ENCODE results near the gene RABGAP1.

The RABGAP1 gene

DNA sequence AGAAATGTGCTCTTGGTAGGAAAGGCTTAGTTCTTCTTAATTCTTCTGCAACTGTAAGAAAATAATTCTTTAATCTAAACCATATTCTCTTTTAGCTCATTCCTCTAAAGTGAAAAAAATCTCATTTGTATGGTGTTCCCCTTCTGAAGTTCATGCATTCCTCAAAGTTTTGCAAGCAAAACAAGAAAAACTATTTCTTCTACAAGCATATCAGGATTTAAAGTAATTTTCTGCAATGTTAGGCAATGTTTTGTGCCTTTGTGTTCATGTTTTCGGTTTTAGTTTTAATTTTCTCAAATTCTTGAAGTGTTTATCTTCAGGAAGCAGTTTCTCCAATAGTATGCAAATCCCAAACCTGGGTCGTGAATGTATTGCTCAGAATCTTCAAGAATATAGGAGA, 80.0 kb downstream of the RABGAP1 start:
- no peak overlapping the region for H3K4me3 ChIP-seq (ENCODE audit: control insufficient read depth, low read depth, low read length)
- TF ChIP-seq, protein P1, sequence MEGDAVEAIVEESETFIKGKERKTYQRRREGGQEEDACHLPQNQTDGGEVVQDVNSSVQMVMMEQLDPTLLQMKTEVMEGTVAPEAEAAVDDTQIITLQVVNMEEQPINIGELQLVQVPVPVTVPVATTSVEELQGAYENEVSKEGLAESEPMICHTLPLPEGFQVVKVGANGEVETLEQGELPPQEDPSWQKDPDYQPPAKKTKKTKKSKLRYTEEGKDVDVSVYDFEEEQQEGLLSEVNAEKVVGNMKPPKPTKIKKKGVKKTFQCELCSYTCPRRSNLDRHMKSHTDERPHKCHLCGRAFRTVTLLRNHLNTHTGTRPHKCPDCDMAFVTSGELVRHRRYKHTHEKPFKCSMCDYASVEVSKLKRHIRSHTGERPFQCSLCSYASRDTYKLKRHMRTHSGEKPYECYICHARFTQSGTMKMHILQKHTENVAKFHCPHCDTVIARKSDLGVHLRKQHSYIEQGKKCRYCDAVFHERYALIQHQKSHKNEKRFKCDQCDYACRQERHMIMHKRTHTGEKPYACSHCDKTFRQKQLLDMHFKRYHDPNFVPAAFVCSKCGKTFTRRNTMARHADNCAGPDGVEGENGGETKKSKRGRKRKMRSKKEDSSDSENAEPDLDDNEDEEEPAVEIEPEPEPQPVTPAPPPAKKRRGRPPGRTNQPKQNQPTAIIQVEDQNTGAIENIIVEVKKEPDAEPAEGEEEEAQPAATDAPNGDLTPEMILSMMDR (conservative IDR thresholded peaks at IDR 0.05; ENCODE audit: control insufficient read depth, insufficient read depth, low read depth, low read length) = no peak
- no peak for DNase-seq (ENCODE audit: low read depth)

DNA sequence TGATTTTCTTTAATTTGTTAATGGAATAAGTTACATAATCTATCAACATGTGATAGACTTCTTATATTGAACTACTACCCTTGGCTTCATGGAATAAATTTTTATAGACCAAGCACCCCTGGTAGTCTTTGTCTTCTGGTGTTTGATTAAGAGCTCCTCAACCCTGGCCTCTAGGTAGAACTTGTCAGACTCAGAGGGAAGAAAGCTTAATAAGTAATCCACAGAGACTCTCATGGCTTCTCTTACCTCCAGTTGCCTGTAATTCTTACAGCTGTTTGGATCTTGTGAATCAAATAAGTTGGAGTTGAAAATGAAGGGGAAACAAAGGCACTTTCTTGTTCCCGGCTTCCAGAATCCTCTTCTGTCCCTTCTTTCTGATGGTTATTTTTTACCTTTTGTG, 85.6 kb downstream of the RABGAP1 start:
- no peak for DNase-seq (ENCODE audit: low read depth)
- H3K4me3 ChIP-seq (ENCODE audit: control insufficient read depth, low read depth, low read length) = no peak overlapping the region
- TF ChIP-seq, protein P1 (conservative IDR thresholded peaks at IDR 0.05; ENCODE audit: control insufficient read depth, insufficient read depth, low read depth, low read length) = no peak

DNA sequence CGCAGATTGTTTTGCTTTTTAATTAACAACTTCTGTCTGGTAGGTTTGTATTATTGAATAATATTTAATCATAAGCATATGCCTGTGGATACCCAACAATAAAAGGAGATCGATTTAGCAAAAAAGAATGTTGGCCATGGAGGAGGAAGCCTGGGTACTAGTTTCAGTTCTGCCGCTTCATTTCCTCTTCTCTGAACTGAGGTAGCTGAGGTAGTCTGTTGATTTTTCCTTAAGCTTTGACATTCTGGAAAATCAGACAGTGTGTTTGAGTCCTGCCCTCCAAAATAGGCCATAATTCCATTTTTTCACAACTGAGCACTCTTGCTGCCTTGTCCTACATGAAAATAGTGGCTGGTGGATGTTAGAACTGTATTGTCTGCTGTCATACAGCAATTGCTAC, 86.7 kb downstream of the RABGAP1 start:
- TF ChIP-seq, protein P1 (conservative IDR thresholded peaks at IDR 0.05; ENCODE audit: control insufficient read depth, insufficient read depth, low read depth, low read length) = no peak
- DNase-seq (ENCODE audit: low read depth) = no peak
- no peak overlapping the region for H3K4me3 ChIP-seq (ENCODE audit: control insufficient read depth, low read depth, low read length)

DNA sequence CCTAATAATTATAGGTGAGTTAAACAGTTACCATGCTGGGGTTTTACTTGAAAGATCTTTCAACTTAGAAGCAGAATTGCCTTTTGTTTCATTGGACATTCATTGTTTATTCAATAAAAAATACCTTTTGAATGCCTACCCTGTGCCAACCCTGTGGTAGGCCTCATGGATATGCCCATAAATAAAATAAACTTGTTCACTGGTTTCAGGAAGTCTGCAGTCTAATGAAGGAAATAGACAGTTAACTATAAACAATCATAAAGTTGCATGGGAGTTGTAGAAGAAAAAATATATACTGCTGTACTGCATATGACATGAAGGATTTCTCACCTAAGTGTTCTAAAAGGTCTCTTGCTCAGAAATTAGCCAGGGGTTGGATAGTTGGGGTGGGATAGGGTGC, 87.3 kb downstream of the RABGAP1 start:
- no peak for DNase-seq (ENCODE audit: low read depth)
- TF ChIP-seq, protein P1 (conservative IDR thresholded peaks at IDR 0.05; ENCODE audit: control insufficient read depth, insufficient read depth, low read depth, low read length) = no peak
- H3K4me3 ChIP-seq (ENCODE audit: control insufficient read depth, low read depth, low read length) = no peak overlapping the region

DNA sequence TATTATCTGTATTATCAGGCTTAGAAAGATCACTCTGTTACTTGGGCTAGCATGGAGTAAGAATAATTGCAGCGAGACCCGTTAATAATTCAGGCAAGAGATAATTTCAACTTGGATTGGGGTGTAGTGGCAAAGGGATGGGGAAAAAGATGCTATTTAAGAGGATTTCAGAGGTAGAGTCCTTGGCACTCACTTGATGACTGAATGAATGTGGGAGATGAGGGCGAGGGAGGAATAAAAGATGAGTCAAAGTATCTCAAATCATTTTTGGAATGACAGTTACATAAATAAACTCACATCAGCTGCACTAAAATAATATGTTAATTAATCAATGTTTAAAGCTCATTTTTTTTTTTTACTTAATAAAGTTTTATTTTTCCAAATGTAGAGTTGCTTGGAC, 88.2 kb downstream of the RABGAP1 start:
- TF ChIP-seq, protein P1 (conservative IDR thresholded peaks at IDR 0.05; ENCODE audit: control insufficient read depth, insufficient read depth, low read depth, low read length) = no peak
- no peak for DNase-seq (ENCODE audit: low read depth)
- H3K4me3 ChIP-seq (ENCODE audit: control insufficient read depth, low read depth, low read length) = no peak overlapping the region

DNA sequence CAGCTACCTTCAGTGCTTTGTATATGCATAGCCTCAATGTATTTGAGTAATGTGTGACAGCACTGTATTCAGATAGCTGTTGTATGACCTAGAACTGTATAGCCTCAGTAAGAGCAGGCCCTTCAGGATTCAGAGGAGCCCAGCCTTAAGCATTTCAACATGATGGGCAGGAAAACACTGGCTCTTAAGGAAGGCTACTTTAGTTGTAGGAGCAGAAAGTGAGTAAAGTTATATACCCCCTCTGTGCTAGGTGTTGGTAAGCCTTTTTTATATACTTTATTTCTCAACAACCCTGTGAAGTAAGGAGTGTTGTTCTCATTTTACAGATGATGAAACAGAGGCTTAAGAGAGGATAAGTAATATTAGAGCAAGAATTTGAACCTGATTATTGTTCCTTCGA, 91.1 kb downstream of the RABGAP1 start:
- DNase-seq (ENCODE audit: low read depth) = no peak
- no peak overlapping the region for H3K4me3 ChIP-seq (ENCODE audit: control insufficient read depth, low read depth, low read length)
- TF ChIP-seq, protein P1 (conservative IDR thresholded peaks at IDR 0.05; ENCODE audit: control insufficient read depth, insufficient read depth, low read depth, low read length) = no peak

DNA sequence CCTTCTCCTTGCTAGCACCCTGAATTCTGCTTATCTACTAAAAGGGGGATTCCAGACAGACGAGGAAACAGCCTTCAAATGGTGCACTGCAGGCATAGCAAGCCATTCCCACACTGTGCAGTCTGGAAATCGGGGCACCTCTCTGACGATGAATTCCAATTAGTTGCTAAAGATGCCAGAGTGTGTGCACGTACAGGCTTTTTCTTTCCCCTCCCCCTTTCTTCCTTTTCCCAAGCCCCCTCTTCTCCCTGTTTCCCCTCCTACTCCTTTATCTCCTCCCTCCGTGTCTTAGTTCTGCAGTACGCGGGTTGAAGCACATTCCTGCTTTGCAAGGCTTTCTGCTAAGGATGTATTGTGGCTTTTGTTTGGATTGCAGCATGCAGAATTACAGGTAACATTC, 92.5 kb downstream of the RABGAP1 start, which contains the start of gene GPR21:
GPR21 (plus strand) TSS at position 316 of the 400 bp plus-strand sequence. CDS start 900 bp downstream, outside the sequence.
- TF ChIP-seq, protein P1 (conservative IDR thresholded peaks at IDR 0.05; ENCODE audit: control insufficient read depth, insufficient read depth, low read depth, low read length) = no peak
- H3K4me3 ChIP-seq (ENCODE audit: control insufficient read depth, low read depth, low read length) = no peak within 1 kb of the TSS
- DNase-seq (ENCODE audit: low read depth) = no peak
